OCI-LY1 (cell line): ENCODE results near the gene PDE1C.

Experiments used
- H2AFZ ChIP-seq: fragments of 200-600 bp; sonication (generic), shearing (Covaris generic); 2 replicates; pipeline ENCODE4 v1.6.0; 2014; ENCODE audit warnings: antibody characterized with exemption, mild to moderate bottlenecking, low read length
- H3F3A ChIP-seq: fragments of 200-600 bp; sonication (generic), shearing (Covaris generic); 2 replicates; pipeline ENCODE4 v1.6.0; 2014; ENCODE audit warnings: mild to moderate bottlenecking, antibody characterized with exemption, low read length, moderate library complexity; ENCODE audit not compliant: insufficient read depth
- H3K27ac ChIP-seq: fragments of 200-600 bp; sonication (generic); 2 replicates; pipeline ENCODE4 v1.5.1; 2014; ENCODE audit warnings: low read length, mixed run types, mild to moderate bottlenecking, low read depth; ENCODE audit not compliant: poor library complexity, severe bottlenecking
- H3K27me3 ChIP-seq: fragments of 200-600 bp; sonication (generic); 2 replicates; pipeline ENCODE4 v1.6.0; 2014; ENCODE audit warnings: antibody characterized with exemption, mild to moderate bottlenecking, low read length, moderate library complexity; ENCODE audit not compliant: insufficient read depth
- H3K36me3 ChIP-seq: fragments of 200-600 bp; sonication (generic); 2 replicates; pipeline ENCODE4 v1.6.1; 2014; ENCODE audit warnings: mild to moderate bottlenecking, antibody characterized with exemption, low read length, moderate library complexity, mixed read lengths; ENCODE audit not compliant: insufficient read depth
- H3K4me1 ChIP-seq: fragments of 200-600 bp; sonication (generic); 2 replicates; pipeline ENCODE4 v1.5.1; 2014; ENCODE audit warnings: mild to moderate bottlenecking, low read length, moderate library complexity; ENCODE audit not compliant: insufficient read depth, severe bottlenecking
- H3K4me2 ChIP-seq: fragments of 200-600 bp; sonication (generic), shearing (Covaris generic); 2 replicates; pipeline ENCODE4 v1.6.1; 2014; ENCODE audit warnings: low read length
- H3K4me3 ChIP-seq: fragments of 200-600 bp; sonication (generic); 2 replicates; pipeline ENCODE4 v1.5.1; 2014; ENCODE audit warnings: low read length, low read depth, mild to moderate bottlenecking, mixed read lengths; ENCODE audit not compliant: poor library complexity, severe bottlenecking
- H3K79me2 ChIP-seq: fragments of 200-600 bp; shearing (Covaris generic); 2 replicates; pipeline ENCODE4 v1.6.1; 2016; ENCODE audit warnings: mixed run types, low read length, mixed read lengths; ENCODE audit not compliant: insufficient read depth
- H3K9ac ChIP-seq: fragments of 200-600 bp; sonication (generic), shearing (Covaris generic); 2 replicates; pipeline ENCODE4 v1.6.1; 2014; ENCODE audit warnings: mild to moderate bottlenecking, low read length, mixed read lengths
- H3K9me2 ChIP-seq: fragments of 200-600 bp; sonication (generic), shearing (Covaris generic); 2 replicates; pipeline ENCODE4 v1.6.1; 2014; ENCODE audit warnings: low read depth, mild to moderate bottlenecking, low read length, mixed read lengths
- H3K9me3 ChIP-seq: fragments of 200-600 bp; shearing (Covaris generic); 2 replicates; pipeline ENCODE4 v1.6.1; 2014; ENCODE audit warnings: low read length, mixed read lengths
- H4K20me1 ChIP-seq: fragments of 200-600 bp; sonication (generic), shearing (Covaris generic); 2 replicates; pipeline ENCODE4 v1.6.0; 2016; ENCODE audit warnings: mild to moderate bottlenecking, low read length; ENCODE audit not compliant: insufficient read depth
- EZH2 ChIP-seq: fragments of 200-600 bp; sonication (generic), shearing (Covaris generic); IDR thresholded peaks from 2 replicates; pipeline ENCODE4 v1.8.0; 2017; ENCODE audit warnings: borderline replicate concordance, mixed run types, mild to moderate bottlenecking, antibody characterized with exemption, low read length, moderate library complexity, mixed read lengths
- TF ChIP-seq, protein P1 (sequence below): fragments of 200-600 bp; sonication (generic), shearing (Covaris generic); IDR thresholded peaks from 2 replicates; pipeline ENCODE4 v1.5.1; 2017; ENCODE audit warnings: mild to moderate bottlenecking, antibody characterized with exemption, low read length, moderate library complexity, mixed read lengths

Gene PDE1C

DNA sequence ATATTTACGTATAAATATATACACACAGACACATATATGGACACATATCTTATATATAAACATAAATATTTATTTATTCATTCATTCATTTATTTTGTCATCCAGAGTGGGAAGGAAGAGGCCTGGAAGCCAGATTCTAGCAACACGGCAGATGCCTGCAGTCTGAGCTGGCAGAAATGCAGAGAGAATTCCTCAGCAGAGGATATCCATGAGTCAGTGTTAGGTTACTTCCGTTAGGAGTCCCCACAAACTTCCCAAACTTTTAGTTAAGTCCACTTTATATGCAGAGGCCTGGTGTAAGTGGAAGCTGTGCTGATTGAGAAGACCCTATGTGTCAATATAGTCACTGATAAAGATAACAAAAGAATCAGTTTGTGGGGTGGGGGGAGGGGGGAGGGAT is 293.6 kb downstream of the PDE1C start:
- no peak overlapping the region for H3K4me2 ChIP-seq

DNA sequence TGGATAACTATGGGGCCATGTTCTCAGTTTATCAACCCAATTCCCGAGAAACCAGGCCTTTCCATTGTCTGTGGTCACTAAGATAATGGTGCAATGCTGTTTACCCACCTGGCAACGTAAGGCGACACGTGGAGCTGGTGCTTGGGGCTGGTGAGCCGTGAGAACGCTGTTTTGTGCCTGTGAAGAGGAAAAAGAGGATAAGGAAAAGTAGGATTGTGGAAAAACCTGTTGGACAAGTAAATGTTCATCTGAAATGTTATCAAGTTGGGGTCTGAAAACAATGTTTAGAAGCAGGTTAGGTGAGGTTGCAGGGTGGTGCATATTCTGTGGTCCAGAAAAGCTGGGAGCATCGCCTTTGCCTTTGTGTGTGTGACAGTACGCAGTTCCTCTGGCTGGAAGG is 294.7 kb downstream of the PDE1C start:
- Histone ChIP-seq H3F3A (no peaks in the 10 kb centered on the region), H2AFZ (no peak overlapping the region), H3K9me3 (no peaks in the 10 kb centered on the region), H3K79me2 (no peaks in the 10 kb centered on the region), H4K20me1 (no peaks in the 10 kb centered on the region), H3K4me3 (no peak overlapping the region), H3K36me3 (no peaks in the 10 kb centered on the region), H3K9ac (no peak overlapping the region), H3K4me2 (no peak overlapping the region), H3K27me3 (no peaks in the 10 kb centered on the region), H3K4me1 (no peaks in the 10 kb centered on the region), H3K27ac (no peak overlapping the region), H3K9me2 (no peaks in the 10 kb centered on the region)
- TF ChIP-seq, protein P1, sequence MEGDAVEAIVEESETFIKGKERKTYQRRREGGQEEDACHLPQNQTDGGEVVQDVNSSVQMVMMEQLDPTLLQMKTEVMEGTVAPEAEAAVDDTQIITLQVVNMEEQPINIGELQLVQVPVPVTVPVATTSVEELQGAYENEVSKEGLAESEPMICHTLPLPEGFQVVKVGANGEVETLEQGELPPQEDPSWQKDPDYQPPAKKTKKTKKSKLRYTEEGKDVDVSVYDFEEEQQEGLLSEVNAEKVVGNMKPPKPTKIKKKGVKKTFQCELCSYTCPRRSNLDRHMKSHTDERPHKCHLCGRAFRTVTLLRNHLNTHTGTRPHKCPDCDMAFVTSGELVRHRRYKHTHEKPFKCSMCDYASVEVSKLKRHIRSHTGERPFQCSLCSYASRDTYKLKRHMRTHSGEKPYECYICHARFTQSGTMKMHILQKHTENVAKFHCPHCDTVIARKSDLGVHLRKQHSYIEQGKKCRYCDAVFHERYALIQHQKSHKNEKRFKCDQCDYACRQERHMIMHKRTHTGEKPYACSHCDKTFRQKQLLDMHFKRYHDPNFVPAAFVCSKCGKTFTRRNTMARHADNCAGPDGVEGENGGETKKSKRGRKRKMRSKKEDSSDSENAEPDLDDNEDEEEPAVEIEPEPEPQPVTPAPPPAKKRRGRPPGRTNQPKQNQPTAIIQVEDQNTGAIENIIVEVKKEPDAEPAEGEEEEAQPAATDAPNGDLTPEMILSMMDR, result no peak
- no peak for TF ChIP-seq EZH2

More for the DNA sequence above, 293.6 kb downstream of the PDE1C start:
- TF ChIP-seq, protein P1, result no peak
- TF ChIP-seq EZH2, result no peak
- H3K36me3 ChIP-seq, result no peaks in the 10 kb centered on the region
- no peaks in the 10 kb centered on the region for H3K4me1 ChIP-seq
- H3K4me3 ChIP-seq, result no peak overlapping the region
- no peak overlapping the region for H3K9ac ChIP-seq
- no peaks in the 10 kb centered on the region for H3K79me2 ChIP-seq
- no peak overlapping the region for H3K27ac ChIP-seq
- no peaks in the 10 kb centered on the region for H3F3A ChIP-seq
- H3K9me3 ChIP-seq, result no peaks in the 10 kb centered on the region
- no peaks in the 10 kb centered on the region for H3K9me2 ChIP-seq
- no peaks in the 10 kb centered on the region for H4K20me1 ChIP-seq
- no peak overlapping the region for H2AFZ ChIP-seq
- H3K27me3 ChIP-seq, result no peaks in the 10 kb centered on the region

DNA sequence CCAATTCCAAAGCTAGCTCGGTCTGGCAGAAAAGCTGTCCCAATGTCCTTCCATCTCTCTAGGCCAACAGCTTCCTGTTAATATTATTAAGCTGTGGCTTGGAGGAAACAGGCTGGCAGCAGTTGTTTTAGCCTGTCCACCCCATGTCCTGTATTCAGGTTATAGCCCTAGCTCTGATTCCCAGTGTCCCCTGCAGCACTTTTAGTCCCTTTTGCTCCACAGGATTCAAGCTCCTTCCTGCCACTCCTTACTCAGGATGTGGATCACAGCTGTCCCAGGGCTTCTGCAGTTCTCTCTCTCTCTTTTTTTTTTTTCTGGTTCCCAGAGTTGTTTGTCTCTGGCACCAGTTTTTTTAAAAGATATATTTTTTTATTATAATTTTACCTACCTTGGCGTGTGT is 298.0 kb downstream of the PDE1C start:
- Histone ChIP-seq H3K27ac (no peak overlapping the region), H3K79me2 (no peaks in the 10 kb centered on the region), H3K4me3 (no peak overlapping the region), H3K9ac (no peak overlapping the region), H3F3A (no peaks in the 10 kb centered on the region), H3K9me3 (no peaks in the 10 kb centered on the region), H4K20me1 (no peaks in the 10 kb centered on the region), H3K27me3 (no peaks in the 10 kb centered on the region), H2AFZ (no peak overlapping the region), H3K4me1 (no peaks in the 10 kb centered on the region), H3K9me2 (no peaks in the 10 kb centered on the region), H3K36me3 (no peaks in the 10 kb centered on the region), H3K4me2 (no peak overlapping the region)
- TF ChIP-seq, protein P1, result no peak
- no peak for TF ChIP-seq EZH2
